Measurements from ENCODE around the gene SMO.
"Not testable (repeated sequence)": the region's sequence is repeated elsewhere in the genome, so short reads cannot be mapped to it uniquely, and the experiment has no call there.

SMO gene

GRCh38 chr7:129208667-129209066 is 20.2 kb downstream of the SMO start:
- DNase-seq (ENCODE audit: low read depth in 2 of 2), result no peak

GRCh38 chr7:129209067-129209926 is 20.9 kb downstream of the SMO start:
- no peak for DNase-seq (ENCODE audit: low read depth in 2 of 2)

- DNase-seq (ENCODE audit: low read depth in 2 of 2), result peak; percentile 32 to 48
These were observed 22.0 kb downstream of the SMO start for GRCh38 chr7:129210256-129210988.

- no peak for DNase-seq (ENCODE audit: low read depth in 2 of 2)
These were observed 22.5 kb downstream of the SMO start for GRCh38 chr7:129210989-129211312.

GRCh38 chr7:129212126-129212525 is 23.7 kb downstream of the SMO start:
- DNase-seq (ENCODE audit: low read depth in 2 of 2), result no peak

GRCh38 chr7:129212596-129212995 is 24.2 kb downstream of the SMO start:
- no peak for DNase-seq (ENCODE audit: low read depth in 2 of 2)

GRCh38 chr7:129213828-129214227 is 25.4 kb downstream of the SMO start:
- no peak for DNase-seq (ENCODE audit: low read depth in 2 of 2)

- not testable (repeated sequence) for DNase-seq (ENCODE audit: low read depth in 2 of 2)
These were observed 27.3 kb downstream of the SMO start for GRCh38 chr7:129215691-129216090.

- DNase-seq (ENCODE audit: low read depth in 2 of 2), result not testable (repeated sequence)
These were observed 27.8 kb downstream of the SMO start for GRCh38 chr7:129216101-129216715.

GRCh38 chr7:129216821-129217416 is 28.5 kb downstream of the SMO start:
- not testable (repeated sequence) for DNase-seq (ENCODE audit: low read depth in 2 of 2)

GRCh38 chr7:129218514-129219062 is 30.2 kb downstream of the SMO start:
- peak; percentile 49 to 63 for DNase-seq (ENCODE audit: low read depth in 2 of 2)

- DNase-seq (ENCODE audit: low read depth in 2 of 2), result not testable (repeated sequence)
These were observed 30.7 kb downstream of the SMO start for GRCh38 chr7:129219166-129219565.

GRCh38 chr7:129222064-129222463 is 33.6 kb downstream of the SMO start:
- DNase-seq (ENCODE audit: low read depth in 2 of 2), result no peak

- DNase-seq (ENCODE audit: low read depth in 2 of 2), result peak; percentile 95
These were observed 36.1 kb downstream of the SMO start, which contains the start of gene AHCYL2 for GRCh38 chr7:129224251-129225205. Gene AHCYL2 (plus strand): TSS chr7:129225030.

- DNase-seq (ENCODE audit: low read depth in 2 of 2), result peak in 1 of 2 donors; percentile 14
These were observed 36.9 kb downstream of the SMO start for GRCh38 chr7:129225206-129225930.

- no peak for DNase-seq (ENCODE audit: low read depth in 2 of 2)
These were observed 37.6 kb downstream of the SMO start for GRCh38 chr7:129225931-129226572.

GRCh38 chr7:129227646-129228578 is 39.5 kb downstream of the SMO start:
- DNase-seq (ENCODE audit: low read depth in 2 of 2), result no peak

GRCh38 chr7:129228633-129229032 is 40.2 kb downstream of the SMO start:
- DNase-seq (ENCODE audit: low read depth in 2 of 2), result no peak

Measured in stimulated activated CD8-positive, alpha-beta memory T cell treated with anti-CD3 and anti-CD28 coated beads, Interleukin-7, amount 100 ng/mL, for 1 hour (primary cell).